ENCODE data around the gene NOL9.
"Not testable (repeated sequence)": the region's sequence is repeated elsewhere in the genome, so short reads cannot be mapped to it uniquely, and the experiment has no call there.

The NOL9 gene

GRCh38 chr1:6554031-6554906, at the start of gene NOL9:
Gene NOL9 (minus strand): TSS chr1:6554513. CDS start chr1:6554502, 11 bp downstream.
- DNase-seq (ENCODE audit: low spot score) = peak; percentile 85

- DNase-seq (ENCODE audit: low spot score) = peak; percentile 84
Measured at GRCh38 chr1:6603238-6603914, 49.1 kb upstream of the NOL9 start.

- DNase-seq (ENCODE audit: low spot score) = peak; percentile 93
Measured at GRCh38 chr1:6602669-6603237, 48.4 kb upstream of the NOL9 start, which contains the start of gene KLHL21. Gene KLHL21 (minus strand): TSS chr1:6602869. CDS start chr1:6602817, 52 bp downstream.

GRCh38 chr1:6601923-6602668, 47.8 kb upstream of the NOL9 start:
- peak; percentile 56 for DNase-seq (ENCODE audit: low spot score)

GRCh38 chr1:6601049-6601922, 47.0 kb upstream of the NOL9 start:
- DNase-seq (ENCODE audit: low spot score) = peak; percentile 79

GRCh38 chr1:6600410-6601048, 46.2 kb upstream of the NOL9 start:
- DNase-seq (ENCODE audit: low spot score) = no peak

- DNase-seq (ENCODE audit: low spot score) = not testable (repeated sequence)
Measured at GRCh38 chr1:6599991-6600390, 45.7 kb upstream of the NOL9 start.

- DNase-seq (ENCODE audit: low spot score) = peak; percentile 85
Measured at GRCh38 chr1:6599141-6599975, 45.0 kb upstream of the NOL9 start.

- no peak for DNase-seq (ENCODE audit: low spot score)
Measured at GRCh38 chr1:6597777-6598131, 43.4 kb upstream of the NOL9 start.

GRCh38 chr1:6596886-6597776, 42.8 kb upstream of the NOL9 start:
- DNase-seq (ENCODE audit: low spot score) = no peak

GRCh38 chr1:6596351-6596750, 42.0 kb upstream of the NOL9 start:
- no peak for DNase-seq (ENCODE audit: low spot score)

GRCh38 chr1:6594977-6595740, 40.8 kb upstream of the NOL9 start:
- no peak for DNase-seq (ENCODE audit: low spot score)

GRCh38 chr1:6593810-6594209, 39.5 kb upstream of the NOL9 start:
- no peak for DNase-seq (ENCODE audit: low spot score)

GRCh38 chr1:6592865-6593593, 38.7 kb upstream of the NOL9 start:
- no peak for DNase-seq (ENCODE audit: low spot score)

GRCh38 chr1:6592441-6592840, 38.1 kb upstream of the NOL9 start:
- no peak for DNase-seq (ENCODE audit: low spot score)

- DNase-seq (ENCODE audit: low spot score) = no peak
Measured at GRCh38 chr1:6591644-6592043, 37.3 kb upstream of the NOL9 start.

- DNase-seq (ENCODE audit: low spot score) = no peak
Measured at GRCh38 chr1:6591222-6591621, 36.9 kb upstream of the NOL9 start.

All from SW480 (cell line).